ENCODE results near the gene PTPRD. TPM values are rescaled to one million over a fixed set of nuclear protein-coding genes. Genes with fewer than 3 reads are reported as not detected.

The PTPRD gene
- total RNA-seq, 1 donor from 2014 or later, result 136 TPM

- no peak overlapping the region for H3K27ac Mint-ChIP-seq
- H3K27ac ChIP-seq, result no peak overlapping the region
Observed at GRCh38 chr9:8553444-8553843, 2059.4 kb downstream of the PTPRD start.

GRCh38 chr9:8552732-8553131, 2060.1 kb downstream of the PTPRD start:
- Histone ChIP-seq H4K20me1 (ENCODE audit: low read depth) (no peaks in the 10 kb centered on the region), H3K4me3 (no peak overlapping the region), H3K4me2 (no peak overlapping the region), H2AFZ (replicated peaks) (no peak overlapping the region), H3K36me3 (no peaks in the 10 kb centered on the region), H3K27ac (no peak overlapping the region), H3K9me3 (ENCODE audit: low read depth) (no peaks in the 10 kb centered on the region), H3K4me1 (no peaks in the 10 kb centered on the region), H3K79me2 (ENCODE audit: low read depth) (no peaks in the 10 kb centered on the region), H3K9ac (no peak overlapping the region), H3K27me3 (no peaks in the 10 kb centered on the region), H3F3A (ENCODE audit: low read depth) (no peaks in the 10 kb centered on the region)
- H3K9me3 Mint-ChIP-seq, result peaks cover 2% of the 10 kb centered on the region
- H3K4me3 Mint-ChIP-seq, result no peak overlapping the region
- no peak overlapping the region for H3K27ac Mint-ChIP-seq
- DNase-seq (ENCODE audit: low spot score), result no peak
- no peaks in the 10 kb centered on the region for H3K4me1 Mint-ChIP-seq
- H3K27me3 Mint-ChIP-seq (ENCODE audit: insufficient read depth, low read depth), result no peaks in the 10 kb centered on the region
- H3K36me3 Mint-ChIP-seq, result peaks cover 4% of the 10 kb centered on the region
- TF ChIP-seq EZH2phosphoT487 (IDR thresholded peaks at IDR 0.05) (no peak), EZH2 (IDR thresholded peaks at IDR 0.05) (no peak), CTCF (IDR thresholded peaks at IDR 0.05) (no peak)

More at GRCh38 chr9:8553444-8553843, 2059.4 kb downstream of the PTPRD start:
- TF ChIP-seq CTCF (IDR thresholded peaks at IDR 0.05) (no peak), EZH2 (IDR thresholded peaks at IDR 0.05) (no peak), EZH2phosphoT487 (IDR thresholded peaks at IDR 0.05) (no peak)
- H3K79me2 ChIP-seq (ENCODE audit: low read depth), result no peaks in the 10 kb centered on the region
- no peaks in the 10 kb centered on the region for H3F3A ChIP-seq (ENCODE audit: low read depth)
- H3K9me3 Mint-ChIP-seq, result no peaks in the 10 kb centered on the region
- no peak overlapping the region for H3K4me3 ChIP-seq
- no peak for DNase-seq (ENCODE audit: low spot score)
- H3K36me3 Mint-ChIP-seq, result peaks cover 1% of the 10 kb centered on the region
- H3K27me3 ChIP-seq, result no peaks in the 10 kb centered on the region
- no peak overlapping the region for H3K4me3 Mint-ChIP-seq
- no peak overlapping the region for H2AFZ ChIP-seq (replicated peaks)
- H3K4me1 ChIP-seq, result no peaks in the 10 kb centered on the region
- H3K27me3 Mint-ChIP-seq (ENCODE audit: insufficient read depth, low read depth), result no peaks in the 10 kb centered on the region
- no peak overlapping the region for H3K9ac ChIP-seq
- no peaks in the 10 kb centered on the region for H4K20me1 ChIP-seq (ENCODE audit: low read depth)
- H3K9me3 ChIP-seq (ENCODE audit: low read depth), result no peaks in the 10 kb centered on the region
- H3K4me1 Mint-ChIP-seq, result no peaks in the 10 kb centered on the region
- no peaks in the 10 kb centered on the region for H3K36me3 ChIP-seq
- H3K4me2 ChIP-seq, result no peak overlapping the region

GRCh38 chr9:8549214-8549613, 2063.6 kb downstream of the PTPRD start:
- no peak overlapping the region for H3K4me3 Mint-ChIP-seq
- peaks cover 2% of the 10 kb centered on the region for H3K9me3 Mint-ChIP-seq

More at GRCh38 chr9:8549214-8549613, 2063.6 kb downstream of the PTPRD start:
- Histone ChIP-seq H3K4me2 (no peak overlapping the region), H3F3A (ENCODE audit: low read depth) (no peaks in the 10 kb centered on the region), H4K20me1 (ENCODE audit: low read depth) (no peaks in the 10 kb centered on the region), H3K4me3 (no peak overlapping the region), H3K4me1 (no peaks in the 10 kb centered on the region), H3K36me3 (no peaks in the 10 kb centered on the region), H3K9me3 (ENCODE audit: low read depth) (no peaks in the 10 kb centered on the region), H2AFZ (replicated peaks) (no peak overlapping the region), H3K9ac (no peak overlapping the region), H3K27me3 (no peaks in the 10 kb centered on the region), H3K27ac (no peak overlapping the region), H3K79me2 (ENCODE audit: low read depth) (no peaks in the 10 kb centered on the region)
- no peaks in the 10 kb centered on the region for H3K27me3 Mint-ChIP-seq (ENCODE audit: insufficient read depth, low read depth)
- no peak overlapping the region for H3K27ac Mint-ChIP-seq
- no peak for DNase-seq (ENCODE audit: low spot score)
- H3K4me1 Mint-ChIP-seq, result no peaks in the 10 kb centered on the region
- TF ChIP-seq EZH2phosphoT487 (IDR thresholded peaks at IDR 0.05) (no peak), EZH2 (IDR thresholded peaks at IDR 0.05) (no peak), CTCF (IDR thresholded peaks at IDR 0.05) (no peak)
- H3K36me3 Mint-ChIP-seq, result peaks cover 9% of the 10 kb centered on the region

All from neural progenitor cell (in vitro differentiated cells).